B cell (primary cell): Measurements from ENCODE around the gene IZUMO1. TPM values are rescaled to one million over a fixed set of nuclear protein-coding genes. Genes with fewer than 3 reads are reported as not detected.

Source experiments
- ATAC-seq: fragments of 200-7000 bp; cut with Tn5 transposase; one replicate; pipeline ENCODE4 v1.10.0; 2021; ENCODE audit warnings: low read depth, mild to moderate bottlenecking, moderate number of reproducible peaks, moderate library complexity
- CTCF ChIA-PET: fragments of 350-600 bp; sonication (Branson Sonifier 250); formaldehyde crosslinking; loops from one replicate; lab custom pipeline; 2021; ENCODE audit warnings: antibody characterized with exemption, inconsistent platforms; lab: Charles Lee
- POLR2A ChIA-PET: fragments of 350-600 bp; sonication (Branson Sonifier 250); formaldehyde crosslinking; loops from one replicate; lab custom pipeline; 2021; ENCODE audit warnings: antibody characterized with exemption; lab: Charles Lee
- DNase-seq: peaks from one replicate; pipeline ENCODE4 v3.0.0; 2013
- H2AFZ ChIP-seq: 2 replicates; pipeline ENCODE4 v1.6.1; 2012; ENCODE audit warnings: mild to moderate bottlenecking, low read depth, low read length; ENCODE audit not compliant: insufficient read depth, poor library complexity, severe bottlenecking
- H3K27ac ChIP-seq, 2 donors: 1 replicate in 1 of 2; 2 replicates in 1 of 2; pipeline ENCODE4 v1.5.1; 2012 to 2013; ENCODE audit warnings: low read length in 2 of 2, mild to moderate bottlenecking in 2 of 2, moderate library complexity in 1 of 2
- H3K27me3 ChIP-seq, 4 experiments: fragments of 200-600 bp in 1 of 4; sonication (generic) in 1 of 4; replicated peaks in 1 of 4; 1 replicate in 2 of 4; 2 replicates in 2 of 4; pipeline versions ENCODE4 v1.6.1 to v1.7.0; 2013 to 2016; ENCODE audit warnings: low read length in 3 of 4, mild to moderate bottlenecking in 2 of 4, mixed read lengths in 1 of 4, moderate library complexity in 1 of 4; ENCODE audit not compliant: insufficient read depth in 4 of 4, control insufficient read depth in 3 of 4; ENCODE audit errors: control extremely low read depth in 1 of 4
- H3K36me3 ChIP-seq, 2 experiments: replicated peaks in 1 of 2; 1 replicate in 1 of 2; 2 replicates in 1 of 2; pipeline versions ENCODE4 v1.6.1 to v1.7.1; 2013; ENCODE audit warnings: low read length in 1 of 2; ENCODE audit not compliant: insufficient read depth in 2 of 2, control insufficient read depth in 1 of 2; ENCODE audit errors: control extremely low read depth in 1 of 2, extremely low read depth in 1 of 2
- H3K4me1 ChIP-seq, 2 donors: fragments of 200-600 bp in 1 of 2; sonication (generic) in 1 of 2; 1 replicate in 1 of 2; 2 replicates in 1 of 2; pipeline versions ENCODE4 v1.5.1 to v1.6.1; 2013 to 2017; ENCODE audit warnings: low read length in 2 of 2; ENCODE audit not compliant: control insufficient read depth in 2 of 2, insufficient read depth in 2 of 2
- H3K4me2 ChIP-seq: replicated peaks from 2 replicates; pipeline ENCODE3; 2012; ENCODE audit warnings: mild to moderate bottlenecking, low read depth, low read length; ENCODE audit not compliant: poor library complexity, severe bottlenecking
- H3K4me3 ChIP-seq, 5 experiments: fragments of 200-600 bp in 1 of 5; sonication (generic) in 1 of 5; 1 replicate in 3 of 5; 2 replicates in 2 of 5; pipeline versions ENCODE4 v1.5.1 to v1.7.0; 2011 to 2016; ENCODE audit warnings: low read length in 4 of 5, mild to moderate bottlenecking in 4 of 5, low read depth in 2 of 5, control low read depth in 1 of 5, moderate library complexity in 1 of 5; ENCODE audit not compliant: insufficient read depth in 1 of 5; ENCODE audit errors: control extremely low read depth in 1 of 5, extremely low read depth in 1 of 5
- H3K79me2 ChIP-seq: fragments of 200-600 bp; sonication (generic); one replicate; pipeline ENCODE4 v1.6.0; 2016; ENCODE audit warnings: low read length; ENCODE audit not compliant: control insufficient read depth, insufficient read depth
- H3K9ac ChIP-seq: fragments of 200-600 bp; sonication (generic); 2 replicates; pipeline ENCODE4 v1.6.1; 2017; ENCODE audit warnings: mild to moderate bottlenecking, low read length, moderate library complexity
- H3K9me3 ChIP-seq, 3 donors: one replicate each; pipeline versions ENCODE4 v1.6.1 to v1.7.1; 2013; ENCODE audit warnings: low read length in 2 of 3; ENCODE audit not compliant: control insufficient read depth in 2 of 3, insufficient read depth in 1 of 3; ENCODE audit errors: control extremely low read depth in 1 of 3
- H4K20me1 ChIP-seq: 2 replicates; pipeline ENCODE4 v1.6.0; 2012; ENCODE audit warnings: mild to moderate bottlenecking, low read length; ENCODE audit not compliant: insufficient read depth, control insufficient read depth, poor library complexity, severe bottlenecking
- H3K27ac Mint-ChIP-seq: one replicate; pipeline ENCODE4 v1.8.0; 2021; ENCODE audit warnings: mixed read lengths
- H3K27me3 Mint-ChIP-seq: one replicate; pipeline ENCODE4 v1.8.0; 2021; ENCODE audit warnings: mixed read lengths
- H3K4me1 Mint-ChIP-seq: one replicate; pipeline ENCODE4 v1.8.0; 2021; ENCODE audit warnings: mixed read lengths
- H3K4me3 Mint-ChIP-seq: one replicate; pipeline ENCODE4 v1.8.0; 2021; ENCODE audit warnings: mixed read lengths
- H3K9me3 Mint-ChIP-seq: one replicate; pipeline ENCODE4 v1.8.0; 2022; ENCODE audit warnings: mixed read lengths; ENCODE audit not compliant: insufficient read depth
- CTCF ChIP-seq: fragments of 200-600 bp; IDR thresholded peaks from one replicate; pipeline ENCODE4 v1.8.0; 2022; ENCODE audit warnings: antibody characterized with exemption, mild to moderate bottlenecking
- EZH2 ChIP-seq: IDR thresholded peaks from 2 replicates; pipeline ENCODE4 v1.6.1; 2012; ENCODE audit warnings: borderline replicate concordance, low read depth, mild to moderate bottlenecking, moderate library complexity, low read length; ENCODE audit not compliant: insufficient read depth, poor library complexity, severe bottlenecking
- WGBS: methylation state at CpG from one replicate; pipeline ENCODE4 v1.1.5; 2013; ENCODE audit warnings: missing lambda C conversion rate; ENCODE audit not compliant: insufficient coverage; 5-methylcytosine and 5-hydroxymethylcytosine counted together
- intact Hi-C: fragments of 100-400 bp; cut with micrococcal nuclease; formaldehyde crosslinking; loops from one replicate; pipeline ENCODE4 v1.10.0; 2022
- polyA plus RNA-seq: library from polyadenylated mRNA; depleted of rRNA; stranded (reverse); fragments of >200 nt; gene quantifications from 2 replicates; pipeline ENCODE4 v1.2.3, GENCODE V29; 2012
- total RNA-seq, 2 donors: library from RNA; stranded (reverse); fragments of 120-200 nt in 1 of 2; gene quantifications; 1 replicate in 1 of 2; 2 replicates in 1 of 2; pipeline versions ENCODE4 v1.2.3 to v1.2.4, GENCODE V29; 2013 to 2022

Gene IZUMO1
- total and polyA plus RNA-seq, 2 donors (not counting 1 experiment from before 2014, with no cell fraction given) = not detected

GRCh38 chr19:48713041-48713863, 33.5 kb downstream of the IZUMO1 start:
- Histone ChIP-seq H3K9ac (peak overlapping the region; percentile 86), H3K4me1 (peaks cover 14 to 22% of the 10 kb centered on the region in 2 donors), H3K4me2 (peak overlapping the region; percentile 97), H3K27ac (no peak overlapping the region), H2AFZ (peak overlapping the region; percentile 96), H3K9me3 (no peaks in the 10 kb centered on the region), H3K27me3 (no peaks in the 10 kb centered on the region), H3K36me3 (no peaks in the 10 kb centered on the region), H3K79me2 (peaks cover 5% of the 10 kb centered on the region), H4K20me1 (no peaks in the 10 kb centered on the region), H3K4me3 (peak overlapping the region; percentile 13 to 86 (median 74))
- peaks cover 21% of the 10 kb centered on the region for H3K4me1 Mint-ChIP-seq
- intact Hi-C loops = no loop called here
- DNase-seq = peak; percentile 41
- H3K27me3 Mint-ChIP-seq = no peaks in the 10 kb centered on the region
- peak overlapping the region; percentile 20 for H3K27ac Mint-ChIP-seq
- H3K4me3 Mint-ChIP-seq = peak overlapping the region; percentile 89
- WGBS = 11% methylated on average over 15 of the region's 25 CpGs
- ChIA-PET CTCF (interaction anchor here (1.0 to 1.6 kb wide), 2 partner anchors 25 to 39 kb away, joined by 3 to 5 read pairs; no protein-coding TSS in a partner anchor), POLR2A (interaction anchor here (0.6 kb wide), 1 partner anchor 65 kb away, joined by 5 read pairs; no protein-coding TSS in a partner anchor)
- no peak for ATAC-seq
- H3K9me3 Mint-ChIP-seq = no peaks in the 10 kb centered on the region
- TF ChIP-seq CTCF (peak; percentile 16), EZH2 (no peak)
